Smooth muscle cell (in vitro differentiated cells): ENCODE results near the gene ESPL1. TPM values are rescaled to one million over a fixed set of nuclear protein-coding genes. Genes with fewer than 3 reads are reported as not detected.

Experiments
- DNase-seq: peaks from one replicate; lab custom pipeline; 2025; ENCODE audit not compliant: unreplicated experiment; lab: John Stamatoyannopoulos, UW
- H2AFZ ChIP-seq: fragments of 200-600 bp; sonication (generic); 2 replicates; pipeline ENCODE4 v1.6.0; 2016; ENCODE audit warnings: antibody characterized with exemption, low read depth, mild to moderate bottlenecking
- H3F3A ChIP-seq: fragments of 200-600 bp; sonication (generic); 2 replicates; pipeline ENCODE4 v1.6.0; 2017; ENCODE audit warnings: antibody characterized with exemption, low read depth
- H3K27ac ChIP-seq: fragments of 200-600 bp; sonication (generic); 2 replicates; pipeline ENCODE4 v1.5.1; 2016; ENCODE audit warnings: low read depth, mild to moderate bottlenecking
- H3K27me3 ChIP-seq: fragments of 200-600 bp; sonication (generic); 2 replicates; pipeline ENCODE4 v1.6.1; 2016; ENCODE audit warnings: low read depth, mild to moderate bottlenecking
- H3K36me3 ChIP-seq: fragments of 200-600 bp; sonication (generic); 2 replicates; pipeline ENCODE4 v1.5.1; 2016; ENCODE audit warnings: low read depth
- H3K4me1 ChIP-seq: fragments of 200-600 bp; sonication (generic); 2 replicates; pipeline ENCODE4 v1.5.1; 2016; ENCODE audit warnings: low read depth
- H3K4me2 ChIP-seq: fragments of 200-600 bp; sonication (generic); 2 replicates; pipeline ENCODE4 v1.6.0; 2016; ENCODE audit warnings: mild to moderate bottlenecking
- H3K4me3 ChIP-seq: fragments of 200-600 bp; sonication (generic); 2 replicates; pipeline ENCODE4 v1.5.1; 2016; ENCODE audit warnings: mild to moderate bottlenecking
- H3K79me2 ChIP-seq: fragments of 200-600 bp; sonication (generic); 2 replicates; pipeline ENCODE4 v1.6.0; 2016; ENCODE audit warnings: low read depth, mild to moderate bottlenecking
- H3K9ac ChIP-seq: fragments of 200-600 bp; sonication (generic); 2 replicates; pipeline ENCODE4 v1.6.0; 2016; ENCODE audit warnings: low read depth
- H3K9me3 ChIP-seq: fragments of 200-600 bp; sonication (generic); replicated peaks from 2 replicates; pipeline ENCODE4 v1.5.1; 2016; ENCODE audit warnings: low read depth
- H4K20me1 ChIP-seq: fragments of 200-600 bp; sonication (generic); 2 replicates; pipeline ENCODE4 v1.6.0; 2016; ENCODE audit warnings: low read depth
- CTCF ChIP-seq: fragments of 200-600 bp; sonication (generic); IDR thresholded peaks from 2 replicates; pipeline ENCODE4 v1.5.1; 2017; ENCODE audit warnings: borderline replicate concordance, mild to moderate bottlenecking, antibody characterized with exemption; ENCODE audit not compliant: insufficient read depth, poor library complexity, severe bottlenecking
- WGBS: methylation state at CpG from one replicate; pipeline ENCODE4 v1.1.7; 2016; ENCODE audit warnings: low lambda C conversion rate; 5-methylcytosine and 5-hydroxymethylcytosine counted together
- polyA plus RNA-seq: library from polyadenylated mRNA; unstranded; fragments of >200 nt; fragmentation: Nextera tagmentation; extraction: Ambion mirVana; gene quantifications from 2 replicates; pipeline ENCODE4 v1.2.1, GENCODE V29; 2016
- total RNA-seq: library from RNA; depleted of rRNA; stranded (reverse); fragments of >200 nt; gene quantifications from 2 replicates; pipeline ENCODE4 v1.2.3, GENCODE V29; 2014

ESPL1 gene
- total and polyA plus RNA-seq, 2 experiments from 2014 or later, result 2.0 to 3.1 TPM

- WGBS, result 14% methylated on average over 11 of the region's 11 CpGs
Measured at GRCh38 chr12:53232646-53233461, 35.2 kb upstream of the ESPL1 start.

GRCh38 chr12:53233671-53234121, 34.4 kb upstream of the ESPL1 start:
- 48% methylated on average over 6 of the region's 7 CpGs for WGBS

More at GRCh38 chr12:53232646-53233461, 35.2 kb upstream of the ESPL1 start:
- H3K4me2 ChIP-seq, result peak overlapping the region; percentile 90
- no peaks in the 10 kb centered on the region for H3K27me3 ChIP-seq
- peak overlapping the region; percentile 69 for H3K4me3 ChIP-seq
- no peak for TF ChIP-seq CTCF
- H3F3A ChIP-seq, result peaks cover 2% of the 10 kb centered on the region
- peaks cover 7% of the 10 kb centered on the region for H3K79me2 ChIP-seq
- H2AFZ ChIP-seq, result peak overlapping the region; percentile 42
- H3K9ac ChIP-seq, result no peak overlapping the region
- peaks cover 35% of the 10 kb centered on the region for H3K4me1 ChIP-seq
- no peaks in the 10 kb centered on the region for H3K9me3 ChIP-seq
- H3K36me3 ChIP-seq, result no peaks in the 10 kb centered on the region
- peak overlapping the region; percentile 22 for H3K27ac ChIP-seq
- no peak for DNase-seq
- no peaks in the 10 kb centered on the region for H4K20me1 ChIP-seq

GRCh38 chr12:53234271-53234914, 33.7 kb upstream of the ESPL1 start:
- H3K4me1 ChIP-seq, result peaks cover 35% of the 10 kb centered on the region

More at GRCh38 chr12:53233671-53234121, 34.4 kb upstream of the ESPL1 start:
- Histone ChIP-seq H3K9ac (no peak overlapping the region), H4K20me1 (no peaks in the 10 kb centered on the region), H2AFZ (peak overlapping the region; percentile 42), H3K4me2 (peak overlapping the region; percentile 90), H3K4me1 (peaks cover 35% of the 10 kb centered on the region), H3K27me3 (no peaks in the 10 kb centered on the region), H3F3A (peaks cover 2% of the 10 kb centered on the region), H3K9me3 (no peaks in the 10 kb centered on the region), H3K36me3 (no peaks in the 10 kb centered on the region), H3K4me3 (no peak overlapping the region), H3K27ac (no peak overlapping the region), H3K79me2 (peaks cover 7% of the 10 kb centered on the region)
- no peak for TF ChIP-seq CTCF
- no peak for DNase-seq

More at GRCh38 chr12:53234271-53234914, 33.7 kb upstream of the ESPL1 start:
- DNase-seq, result no peak
- Histone ChIP-seq H3K4me3 (no peak overlapping the region), H4K20me1 (no peaks in the 10 kb centered on the region), H3K27me3 (no peaks in the 10 kb centered on the region), H3K9ac (no peak overlapping the region), H3K27ac (no peak overlapping the region), H3K4me2 (peak overlapping the region; percentile 90), H2AFZ (peak overlapping the region; percentile 23), H3K79me2 (peaks cover 7% of the 10 kb centered on the region), H3F3A (peaks cover 2% of the 10 kb centered on the region), H3K36me3 (no peaks in the 10 kb centered on the region), H3K9me3 (no peaks in the 10 kb centered on the region)
- TF ChIP-seq CTCF, result no peak
- 4% methylated on average over 12 of the region's 12 CpGs for WGBS
